HG03097 (cell line): ENCODE data around the gene BTK.

Experiments used
- ATAC-seq: cut with Tn5 transposase; IDR thresholded peaks from one replicate; pipeline ENCODE4 v1.9.1; 2021; ENCODE audit not compliant: unreplicated experiment, low FRiP score

The BTK gene

DNA sequence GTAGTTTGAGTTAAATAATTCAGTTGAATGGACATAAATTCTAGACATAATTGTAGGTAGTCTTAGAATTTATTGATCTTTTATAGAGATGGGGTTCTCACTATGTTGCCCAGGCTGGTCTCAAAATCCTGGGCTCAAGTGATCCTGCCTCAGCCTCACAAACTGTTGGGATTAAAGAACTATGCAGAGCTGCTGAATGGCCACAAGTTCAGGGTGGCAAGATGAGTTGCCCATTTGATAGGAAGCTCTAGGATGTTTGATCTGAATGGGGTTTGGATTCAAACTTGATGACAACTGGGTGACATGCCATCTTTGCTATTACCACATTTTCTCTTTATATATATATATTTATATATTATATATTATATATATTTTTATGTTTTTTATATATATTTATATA is 8.4 kb upstream of the BTK start:
- no peak for ATAC-seq

GRCh38 chrX:101393530-101394305 is 7.7 kb upstream of the BTK start:
- ATAC-seq, result no peak

DNA sequence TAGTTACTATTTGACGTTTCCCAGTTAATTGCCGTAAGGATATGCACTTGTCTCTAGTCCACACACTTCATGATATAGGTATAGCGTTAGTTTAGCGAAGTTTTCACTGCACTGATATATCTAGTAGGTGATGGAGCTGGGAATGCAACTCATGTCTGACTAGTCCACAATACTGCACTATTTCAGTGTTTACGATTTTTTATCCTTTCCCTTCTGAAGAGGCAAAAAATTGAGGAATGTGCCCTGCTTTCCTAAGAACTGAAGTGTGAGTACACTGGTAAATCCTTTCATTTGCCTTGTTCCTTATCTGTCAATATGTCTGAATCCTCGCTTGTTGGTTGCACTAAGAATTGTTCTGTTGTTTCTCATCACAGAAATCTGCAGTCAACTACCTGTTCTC is 5.8 kb upstream of the BTK start:
- no peak for ATAC-seq

DNA sequence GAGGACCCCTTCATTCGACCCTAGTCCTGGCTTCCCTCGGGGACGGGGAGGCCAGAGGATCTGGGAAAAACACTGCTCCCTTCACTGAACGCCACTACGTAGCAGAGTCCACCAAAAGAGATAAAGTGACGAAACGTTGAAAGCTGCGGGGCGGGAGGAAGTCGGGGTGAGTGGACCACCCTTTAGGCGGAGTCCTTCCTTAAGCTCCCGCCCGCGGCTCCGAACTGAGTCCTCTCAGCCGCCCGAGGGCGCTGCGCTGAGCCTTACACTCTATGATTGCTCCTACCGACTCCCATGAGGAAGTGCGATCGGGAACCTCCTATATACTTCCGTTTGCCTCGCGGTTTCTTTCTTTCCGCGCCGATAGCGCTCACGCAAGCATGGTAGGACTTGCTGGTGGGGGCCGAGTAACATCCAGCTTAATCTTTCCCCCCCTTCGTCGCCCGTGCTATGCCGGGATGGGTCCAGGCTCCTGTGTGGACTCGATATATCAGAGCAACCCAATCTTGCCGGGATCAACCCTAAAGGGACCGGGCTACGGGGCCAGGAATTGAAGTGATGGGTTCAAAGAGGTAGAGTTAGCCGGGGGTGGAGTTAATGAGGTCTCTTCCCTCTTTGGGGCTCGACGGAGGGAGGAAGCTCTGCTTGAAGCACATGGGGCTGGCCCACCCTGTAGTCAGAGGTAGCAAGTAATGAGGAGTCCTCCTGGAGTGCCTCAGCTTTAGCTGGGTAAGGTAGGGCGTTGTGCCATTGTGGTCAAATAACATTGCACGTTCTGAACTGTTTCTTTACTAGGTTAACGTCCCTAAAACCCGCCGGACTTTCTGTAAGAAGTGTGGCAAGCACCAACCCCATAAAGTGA is 4.9 kb upstream of the BTK start, which contains the start of gene RPL36A:
RPL36A (plus strand) TSS at position 348 of the 862 bp plus-strand sequence; CDS start at position 381, 33 bp downstream.
- peak; percentile 85 for ATAC-seq

DNA sequence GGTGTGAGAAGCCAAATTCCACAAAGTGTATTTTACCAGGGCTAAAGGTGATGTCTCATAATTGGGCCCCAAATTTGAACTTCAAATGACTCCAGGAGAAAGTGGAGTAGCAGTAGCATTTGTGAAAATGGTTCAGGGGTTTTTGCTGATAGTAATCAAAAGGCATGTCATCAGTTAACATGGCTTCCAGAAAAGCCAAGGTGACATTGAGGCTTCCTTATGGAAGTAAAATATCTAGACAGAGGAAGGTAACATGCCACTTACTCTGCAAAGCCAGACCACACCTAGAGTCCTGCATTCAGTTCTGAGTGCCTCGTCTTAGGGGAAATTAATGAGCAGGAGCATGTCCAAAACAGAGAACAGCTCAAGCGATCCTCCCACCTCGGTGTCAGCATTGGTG is 2.6 kb upstream of the BTK start:
- ATAC-seq, result no peak

DNA sequence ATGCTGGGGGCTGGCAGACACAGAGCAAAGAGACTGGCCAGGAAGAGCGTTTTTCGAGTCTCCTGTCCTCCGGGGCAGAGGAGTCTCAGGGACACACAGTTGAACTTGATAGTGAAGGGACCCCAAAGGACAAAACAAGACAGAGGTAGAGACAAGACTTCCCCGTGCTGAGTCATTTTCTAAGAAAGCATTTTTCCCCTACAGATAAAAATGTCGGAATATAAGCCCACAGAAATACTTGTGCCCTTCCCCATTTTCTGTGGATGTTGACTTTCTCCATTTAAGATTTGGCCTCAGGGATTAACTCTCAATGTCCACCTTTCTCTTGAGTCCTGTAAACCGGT is 523 bp upstream of the BTK start:
- no peak for ATAC-seq

- no peak for ATAC-seq
Observed at GRCh38 chrX:101385026-101385684, 836 bp downstream of the BTK start.

GRCh38 chrX:101383679-101384205 is 2.2 kb downstream of the BTK start:
- peak; percentile 76 for ATAC-seq

DNA sequence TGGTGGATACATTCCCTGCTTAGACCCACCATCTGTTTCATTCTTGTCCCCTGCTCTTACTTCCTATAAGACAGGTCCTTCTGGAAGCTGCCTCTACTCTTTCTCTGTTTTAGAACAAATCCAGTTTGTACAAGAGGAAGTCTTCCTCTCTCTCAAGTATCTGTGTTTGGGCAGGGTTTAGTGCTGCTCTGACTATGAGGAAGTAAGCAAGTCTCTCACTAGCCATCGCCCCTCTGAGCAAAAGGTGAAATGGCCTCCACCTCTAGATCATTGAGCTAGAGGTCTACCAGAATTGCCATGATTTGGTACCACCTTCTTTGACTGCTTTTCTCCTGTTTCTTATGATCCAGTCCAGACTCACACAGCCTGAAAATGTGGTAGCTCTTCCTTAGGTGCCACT is 8.4 kb downstream of the BTK start:
- ATAC-seq, result no peak

GRCh38 chrX:101370888-101371504 is 15.0 kb downstream of the BTK start:
- peak; percentile 65 for ATAC-seq

DNA sequence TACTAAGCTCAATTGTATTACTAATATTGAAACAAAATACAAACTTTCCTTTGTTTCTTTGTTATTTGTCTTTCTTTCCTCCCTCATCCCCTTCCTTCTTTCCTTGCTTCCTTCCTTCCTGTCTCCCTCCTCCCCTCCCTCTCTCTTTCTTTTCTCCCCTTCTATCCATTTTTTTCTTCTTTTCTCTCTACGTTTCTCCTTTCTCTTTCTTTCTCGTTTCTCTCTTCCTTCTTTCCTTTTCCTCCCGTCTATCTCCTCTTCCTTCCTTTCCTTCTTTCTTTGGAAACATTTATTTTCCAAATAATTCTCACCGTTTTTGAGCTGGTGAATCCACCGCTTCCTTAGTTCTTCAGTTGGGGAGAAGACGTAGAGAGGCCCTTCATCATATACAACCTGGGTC is 16.3 kb downstream of the BTK start:
- ATAC-seq, result no peak

DNA sequence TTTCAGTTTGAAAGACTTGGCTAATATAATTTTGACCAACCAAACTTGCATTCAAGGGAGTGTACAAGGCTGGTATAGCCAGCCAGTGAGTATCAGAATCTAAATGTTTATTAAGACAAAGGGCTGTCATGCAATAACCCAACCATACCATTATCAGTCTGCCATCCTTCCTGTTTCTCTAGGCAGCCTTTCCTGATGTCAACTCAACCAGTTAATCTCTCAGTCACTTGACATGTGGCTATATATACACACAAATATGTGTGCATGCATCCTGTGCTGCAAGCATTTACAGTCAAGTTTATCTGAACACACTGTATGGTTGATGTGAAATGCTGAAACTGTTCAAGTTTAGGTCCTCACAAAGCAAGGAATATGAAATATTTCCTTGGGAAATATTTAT is 17.2 kb downstream of the BTK start:
- no peak for ATAC-seq

DNA sequence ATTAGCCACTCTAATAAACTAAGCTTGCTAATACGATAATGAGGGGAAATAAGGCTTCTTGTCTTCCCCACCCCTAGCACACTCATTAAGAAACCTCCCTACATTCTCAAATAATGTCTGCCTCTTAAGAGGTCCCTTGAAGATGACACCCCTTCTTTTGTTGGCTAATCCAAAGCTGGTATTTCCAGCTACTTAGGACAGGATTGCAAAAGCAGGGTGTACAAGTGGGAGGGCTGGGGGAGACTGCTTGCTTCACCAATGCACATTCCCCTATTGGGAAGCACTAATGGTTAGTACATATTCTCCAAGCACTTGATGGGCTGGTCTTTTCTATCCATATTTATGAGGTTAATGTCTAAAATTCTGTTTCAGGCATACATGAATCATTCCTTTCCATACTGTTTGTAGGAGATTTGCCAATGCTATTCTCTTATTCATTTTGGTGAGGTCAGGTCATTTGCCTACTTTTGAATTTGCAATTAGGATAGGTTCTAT is 20.6 kb downstream of the BTK start:
- no peak for ATAC-seq

DNA sequence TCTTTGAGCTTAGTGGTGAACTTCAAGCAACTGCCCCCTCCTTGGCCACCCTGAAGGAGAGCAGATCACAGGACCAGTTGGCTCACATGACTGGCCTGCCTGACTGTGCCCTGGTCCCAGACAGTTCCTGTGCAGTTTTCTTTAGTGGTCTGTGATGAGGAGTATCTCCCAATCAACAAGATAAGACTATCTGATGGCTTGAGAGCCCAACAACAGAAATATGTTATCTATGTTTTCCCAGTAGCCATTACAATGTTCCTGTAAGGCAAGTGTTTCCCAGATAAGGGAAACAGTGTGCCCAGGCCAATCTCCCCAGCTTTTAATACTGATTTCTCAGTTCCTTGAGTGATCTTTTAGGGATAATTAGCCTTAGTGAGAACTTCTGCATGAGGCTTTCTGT is 23.2 kb downstream of the BTK start:
- no peak for ATAC-seq

DNA sequence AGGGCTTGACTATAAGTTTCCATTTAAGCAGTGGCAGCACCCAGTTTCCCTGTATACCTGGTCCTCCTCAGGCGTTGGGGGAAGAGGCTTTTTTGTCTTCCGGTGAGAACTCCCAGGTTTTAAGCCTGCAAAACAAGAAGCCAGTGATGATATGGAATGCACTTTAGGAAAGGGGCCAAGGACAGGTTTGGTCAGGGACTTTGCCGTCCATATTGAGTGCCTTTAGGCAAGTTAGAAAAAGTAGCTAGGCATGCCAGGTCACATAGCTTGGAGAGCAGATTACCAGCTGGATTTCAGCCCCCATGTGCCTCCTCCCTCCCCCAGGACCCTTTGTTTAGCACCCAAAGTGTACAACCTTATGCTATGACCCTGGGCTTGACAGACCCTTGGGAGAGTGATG is 23.9 kb downstream of the BTK start:
- no peak for ATAC-seq

DNA sequence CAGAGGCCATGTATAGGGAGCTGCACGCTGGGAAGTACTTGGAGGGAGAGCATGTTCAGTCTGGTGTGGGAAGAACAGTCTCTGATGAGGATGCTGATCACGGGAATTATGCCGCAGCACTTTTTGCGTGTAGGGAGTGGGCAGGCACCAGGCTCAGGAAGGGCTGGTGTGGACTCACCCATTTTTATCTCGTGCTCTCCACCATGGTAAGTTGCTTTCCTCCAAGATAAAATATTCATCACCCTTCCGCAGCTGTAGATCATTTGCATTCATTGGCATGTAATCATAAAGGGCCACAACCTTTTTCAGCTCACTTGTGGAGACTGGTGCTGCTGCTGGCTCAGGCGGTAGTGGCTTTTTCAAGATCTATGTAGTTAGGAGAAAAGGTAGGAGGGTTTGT is 25.6 kb downstream of the BTK start:
- ATAC-seq, result no peak

GRCh38 chrX:101359966-101360365 is 26.0 kb downstream of the BTK start:
- ATAC-seq, result no peak

DNA sequence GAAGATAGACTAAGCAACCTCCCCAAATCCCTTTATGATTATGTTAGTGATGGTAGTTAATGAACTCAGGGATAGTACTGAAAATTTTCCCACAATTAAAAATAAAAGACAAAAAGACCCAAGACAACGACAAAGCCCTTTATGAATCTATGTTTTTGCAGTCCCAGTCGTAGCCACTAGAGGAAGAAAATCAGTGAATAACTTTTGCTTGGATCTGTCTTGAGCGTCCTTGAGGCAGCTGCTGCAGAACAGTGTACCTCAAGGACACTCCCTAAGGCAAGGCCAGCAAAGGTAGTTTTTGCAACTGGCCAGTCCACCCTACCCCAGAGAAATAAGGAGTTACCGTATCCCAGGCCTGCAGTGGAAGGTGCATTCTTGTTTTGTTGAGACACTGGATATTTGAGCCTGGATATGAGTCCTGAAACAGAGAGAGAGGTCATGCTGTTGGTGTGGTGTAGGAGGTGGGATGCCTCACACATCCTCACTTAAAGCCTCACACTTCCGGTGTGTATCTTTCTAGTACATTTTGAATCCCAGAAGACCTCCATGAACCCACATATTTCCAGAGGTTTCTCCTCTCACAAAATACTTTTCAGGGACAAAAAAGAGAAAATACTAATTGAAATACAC is 28.7 kb downstream of the BTK start:
- no peak for ATAC-seq

- ATAC-seq, result no peak
Observed at GRCh38 chrX:101349193-101349562, 36.8 kb downstream of the BTK start.
